Measurements from ENCODE around the gene TACC2.

The TACC2 gene

GRCh38 chr10:122191936-122192541 is 203.1 kb downstream of the TACC2 start:
- no peaks in the 10 kb centered on the region for H3K27me3 ChIP-seq (ENCODE audit: insufficient read depth, low read depth)

GRCh38 chr10:122194251-122194650 is 205.3 kb downstream of the TACC2 start:
- Histone ChIP-seq H3K36me3 (ENCODE audit: insufficient read depth) (no peaks in the 10 kb centered on the region), H3K79me2 (ENCODE audit: insufficient read depth, low read depth) (no peaks in the 10 kb centered on the region), H3K27me3 (ENCODE audit: insufficient read depth, low read depth) (no peaks in the 10 kb centered on the region; the same call in 1 of the 2 replicates), H3K27ac (no peak overlapping the region), H2AFZ (ENCODE audit: low read depth) (no peak overlapping the region), H3K4me1 (ENCODE audit: low read depth, poor library complexity, severe bottlenecking) (no peaks in the 10 kb centered on the region), H4K20me1 (ENCODE audit: insufficient read depth) (no peaks in the 10 kb centered on the region), H3K4me2 (no peak overlapping the region), H3K9ac (no peak overlapping the region), H3K4me3 (IDR thresholded peaks at IDR 0.05; ENCODE audit: insufficient read depth, low read depth, low read length) (no peak overlapping the region)
- TF ChIP-seq CTCF (conservative IDR thresholded peaks at IDR 0.05; ENCODE audit: low read depth, low read length), result no peak

More at GRCh38 chr10:122191936-122192541, 203.1 kb downstream of the TACC2 start:
- TF ChIP-seq CTCF (conservative IDR thresholded peaks at IDR 0.05; ENCODE audit: low read depth, low read length), result no peak
- Histone ChIP-seq H3K36me3 (ENCODE audit: insufficient read depth) (no peaks in the 10 kb centered on the region), H3K27ac (no peak overlapping the region), H4K20me1 (ENCODE audit: insufficient read depth) (no peaks in the 10 kb centered on the region), H3K4me1 (ENCODE audit: low read depth, poor library complexity, severe bottlenecking) (no peaks in the 10 kb centered on the region), H2AFZ (ENCODE audit: low read depth) (no peak overlapping the region), H3K4me3 (IDR thresholded peaks at IDR 0.05; ENCODE audit: insufficient read depth, low read depth, low read length) (no peak overlapping the region), H3K9ac (no peak overlapping the region), H3K4me2 (no peak overlapping the region), H3K79me2 (ENCODE audit: insufficient read depth, low read depth) (no peaks in the 10 kb centered on the region)

- Histone ChIP-seq H3K27me3 (ENCODE audit: insufficient read depth, low read depth) (no peaks in the 10 kb centered on the region; the same call in 1 of the 2 replicates), H3K4me2 (no peak overlapping the region), H3K36me3 (ENCODE audit: insufficient read depth) (no peaks in the 10 kb centered on the region), H3K79me2 (ENCODE audit: insufficient read depth, low read depth) (no peaks in the 10 kb centered on the region), H3K9ac (no peak overlapping the region), H3K4me1 (ENCODE audit: low read depth, poor library complexity, severe bottlenecking) (no peaks in the 10 kb centered on the region), H3K4me3 (IDR thresholded peaks at IDR 0.05; ENCODE audit: insufficient read depth, low read depth, low read length) (no peak overlapping the region), H3K27ac (no peak overlapping the region), H4K20me1 (ENCODE audit: insufficient read depth) (no peaks in the 10 kb centered on the region), H2AFZ (ENCODE audit: low read depth) (no peak overlapping the region)
- no peak for TF ChIP-seq CTCF (conservative IDR thresholded peaks at IDR 0.05; ENCODE audit: low read depth, low read length)
These were observed 207.3 kb downstream of the TACC2 start for GRCh38 chr10:122196218-122196617.

GRCh38 chr10:122197611-122198222 is 208.8 kb downstream of the TACC2 start:
- no peak overlapping the region for H3K4me3 ChIP-seq (IDR thresholded peaks at IDR 0.05; ENCODE audit: insufficient read depth, low read depth, low read length)
- no peak overlapping the region for H3K9ac ChIP-seq
- no peaks in the 10 kb centered on the region; the same call in 1 of the 2 replicates for H3K27me3 ChIP-seq (ENCODE audit: insufficient read depth, low read depth)
- H3K4me1 ChIP-seq (ENCODE audit: low read depth, poor library complexity, severe bottlenecking), result no peaks in the 10 kb centered on the region
- no peak overlapping the region for H3K4me2 ChIP-seq
- no peak overlapping the region for H2AFZ ChIP-seq (ENCODE audit: low read depth)
- no peaks in the 10 kb centered on the region for H3K79me2 ChIP-seq (ENCODE audit: insufficient read depth, low read depth)
- TF ChIP-seq CTCF (conservative IDR thresholded peaks at IDR 0.05; ENCODE audit: low read depth, low read length), result no peak
- no peak overlapping the region for H3K27ac ChIP-seq
- no peaks in the 10 kb centered on the region for H3K36me3 ChIP-seq (ENCODE audit: insufficient read depth)
- no peaks in the 10 kb centered on the region for H4K20me1 ChIP-seq (ENCODE audit: insufficient read depth)
